Dermis blood vessel endothelial cell (primary cell): ENCODE results near the gene TBL1XR1. TPM values are rescaled to one million over a fixed set of nuclear protein-coding genes. Genes with fewer than 3 reads are reported as not detected.
A peak's percentile ranks its signal among the peaks of the same experiment; 100 is the strongest.
"Not testable (repeated sequence)": the region's sequence is repeated elsewhere in the genome, so short reads cannot be mapped to it uniquely, and the experiment has no call there.

Experiments
- DNase-seq: peaks from one replicate; pipeline ENCODE4 v3.0.0; 2010
- total RNA-seq: library from RNA; depleted of rRNA; stranded (reverse); fragments of >200 nt; gene quantifications from 2 replicates; pipeline ENCODE4 v1.2.3, GENCODE V29; 2014

Gene TBL1XR1
- total RNA-seq, 1 donor from 2014 or later = 117 TPM

GRCh38 chr3:177005718-177006405, 191.4 kb downstream of the TBL1XR1 start:
- DNase-seq = no peak

GRCh38 chr3:177000159-177000558, 197.1 kb downstream of the TBL1XR1 start:
- not testable (repeated sequence) for DNase-seq

GRCh38 chr3:176995946-176996345, 201.3 kb downstream of the TBL1XR1 start:
- DNase-seq = no peak

GRCh38 chr3:176994891-176995781, 202.1 kb downstream of the TBL1XR1 start:
- no peak for DNase-seq

- no peak for DNase-seq
These were observed 202.9 kb downstream of the TBL1XR1 start for GRCh38 chr3:176994393-176994792.

GRCh38 chr3:176992978-176993377, 204.3 kb downstream of the TBL1XR1 start:
- no peak for DNase-seq

- no peak for DNase-seq
These were observed 204.7 kb downstream of the TBL1XR1 start for GRCh38 chr3:176992565-176992964.

GRCh38 chr3:176988795-176989194, 208.5 kb downstream of the TBL1XR1 start:
- DNase-seq = no peak

GRCh38 chr3:176987901-176988650, 209.2 kb downstream of the TBL1XR1 start:
- DNase-seq = no peak

- peak; percentile 43 for DNase-seq
These were observed 218.8 kb downstream of the TBL1XR1 start for GRCh38 chr3:176978441-176978840.

GRCh38 chr3:176977331-176977730, 220.0 kb downstream of the TBL1XR1 start:
- no peak for DNase-seq

GRCh38 chr3:176976586-176976985, 220.7 kb downstream of the TBL1XR1 start:
- no peak for DNase-seq

- no peak for DNase-seq
These were observed 223.0 kb downstream of the TBL1XR1 start for GRCh38 chr3:176974279-176974678.

- DNase-seq = no peak
These were observed 225.6 kb downstream of the TBL1XR1 start for GRCh38 chr3:176971613-176972174.

GRCh38 chr3:176970770-176971169, 226.5 kb downstream of the TBL1XR1 start:
- no peak for DNase-seq

GRCh38 chr3:176969506-176969905, 227.8 kb downstream of the TBL1XR1 start:
- no peak for DNase-seq
